Endodermal cell (in vitro differentiated cells): ENCODE measurements around the gene OR5A2. TPM values are rescaled to one million over a fixed set of nuclear protein-coding genes. Genes with fewer than 3 reads are reported as not detected.

Experiments used
- DNase-seq: peaks from one replicate; pipeline ENCODE4 v3.0.0-alpha.2; 2017
- H3K27ac ChIP-seq: 2 replicates; pipeline ENCODE4 v1.5.1; 2013; ENCODE audit warnings: mild to moderate bottlenecking, low read depth, low read length, moderate library complexity
- H3K27me3 ChIP-seq: 2 replicates; pipeline ENCODE4 v1.6.1; 2013; ENCODE audit warnings: mild to moderate bottlenecking, low read length, moderate library complexity; ENCODE audit not compliant: insufficient read depth, control insufficient read depth, poor library complexity, severe bottlenecking
- H3K36me3 ChIP-seq: 2 replicates; pipeline ENCODE4 v1.7.0; 2013; ENCODE audit warnings: mild to moderate bottlenecking, low read length, moderate library complexity; ENCODE audit not compliant: control insufficient read depth, insufficient read depth
- H3K4me1 ChIP-seq: one replicate; pipeline ENCODE4 v1.7.0; 2013; ENCODE audit warnings: low read length; ENCODE audit not compliant: control insufficient read depth, insufficient read depth
- H3K4me3 ChIP-seq: 2 replicates; pipeline ENCODE4 v1.5.1; 2013; ENCODE audit warnings: mild to moderate bottlenecking, low read length, moderate library complexity
- H3K9ac ChIP-seq: 2 replicates; pipeline ENCODE4 v1.6.1; 2013; ENCODE audit warnings: mild to moderate bottlenecking, low read length, moderate library complexity; ENCODE audit not compliant: poor library complexity, severe bottlenecking; ENCODE audit errors: extremely low read depth
- H3K9me3 ChIP-seq: 2 replicates; pipeline ENCODE4 v1.6.1; 2013; ENCODE audit warnings: mild to moderate bottlenecking, low read length, moderate library complexity; ENCODE audit not compliant: control insufficient read depth
- H3K27ac Mint-ChIP-seq: 2 replicates; pipeline ENCODE4 v1.8.0; 2020; ENCODE audit warnings: mixed read lengths
- H3K27me3 Mint-ChIP-seq: 2 replicates; pipeline ENCODE4 v1.8.0; 2021; ENCODE audit warnings: mild to moderate bottlenecking, mixed read lengths; ENCODE audit not compliant: insufficient read depth
- H3K36me3 Mint-ChIP-seq: 2 replicates; pipeline ENCODE4 v1.8.0; 2020; ENCODE audit warnings: low read depth, mixed read lengths
- H3K4me1 Mint-ChIP-seq: 2 replicates; pipeline ENCODE4 v1.8.0; 2020; ENCODE audit warnings: mixed read lengths
- H3K4me3 Mint-ChIP-seq: 2 replicates; pipeline ENCODE4 v1.8.0; 2020; ENCODE audit warnings: mild to moderate bottlenecking, moderate library complexity, mixed read lengths
- H3K9me3 Mint-ChIP-seq: 2 replicates; pipeline ENCODE4 v1.8.0; 2020; ENCODE audit warnings: mild to moderate bottlenecking, mixed read lengths
- WGBS, 2 experiments: methylation state at CpG; one replicate each; pipeline versions ENCODE4 v1.1.5 to v1.1.7; 2013; ENCODE audit warnings: missing lambda C conversion rate in 2 of 2, mixed read lengths in 1 of 2; ENCODE audit not compliant: insufficient coverage in 1 of 2, insufficient read length in 1 of 2; 5-methylcytosine and 5-hydroxymethylcytosine counted together
- total RNA-seq, 2 donors: library from RNA; stranded (reverse); fragmentation: NEBNext Ultra II Directional in 1 of 2; extraction: Animal tissue kit (Norgen Biotek cat#: 25700) in 1 of 2; gene quantifications; 2 replicates in 1 of 2; 3 replicates in 1 of 2; pipeline ENCODE4 v1.2.1, GENCODE V29; 2021
- TF ChIP-seq, protein P1 (sequence below): fragments of 200-600 bp; sonication (generic); conservative IDR thresholded peaks from 2 replicates; pipeline ENCODE4 v1.5.0; 2021; ENCODE audit warnings: antibody characterized with exemption, mild to moderate bottlenecking

The OR5A2 gene
- total RNA-seq, 2 donors from 2014 or later, result not detected

GRCh38 chr11:59423835-59424234, 2.4 kb downstream of the OR5A2 start:
- Histone ChIP-seq H3K9ac (no peak overlapping the region), H3K4me3 (no peak overlapping the region), H3K36me3 (no peaks in the 10 kb centered on the region), H3K9me3 (no peaks in the 10 kb centered on the region), H3K27ac (no peak overlapping the region), H3K27me3 (no peaks in the 10 kb centered on the region), H3K4me1 (peaks cover 8% of the 10 kb centered on the region)
- Mint-ChIP-seq H3K27ac (no peak overlapping the region), H3K27me3 (no peaks in the 10 kb centered on the region), H3K4me1 (peaks cover 47% of the 10 kb centered on the region), H3K4me3 (no peak overlapping the region), H3K9me3 (peaks cover 4% of the 10 kb centered on the region), H3K36me3 (no peaks in the 10 kb centered on the region)
- TF ChIP-seq, protein P1, sequence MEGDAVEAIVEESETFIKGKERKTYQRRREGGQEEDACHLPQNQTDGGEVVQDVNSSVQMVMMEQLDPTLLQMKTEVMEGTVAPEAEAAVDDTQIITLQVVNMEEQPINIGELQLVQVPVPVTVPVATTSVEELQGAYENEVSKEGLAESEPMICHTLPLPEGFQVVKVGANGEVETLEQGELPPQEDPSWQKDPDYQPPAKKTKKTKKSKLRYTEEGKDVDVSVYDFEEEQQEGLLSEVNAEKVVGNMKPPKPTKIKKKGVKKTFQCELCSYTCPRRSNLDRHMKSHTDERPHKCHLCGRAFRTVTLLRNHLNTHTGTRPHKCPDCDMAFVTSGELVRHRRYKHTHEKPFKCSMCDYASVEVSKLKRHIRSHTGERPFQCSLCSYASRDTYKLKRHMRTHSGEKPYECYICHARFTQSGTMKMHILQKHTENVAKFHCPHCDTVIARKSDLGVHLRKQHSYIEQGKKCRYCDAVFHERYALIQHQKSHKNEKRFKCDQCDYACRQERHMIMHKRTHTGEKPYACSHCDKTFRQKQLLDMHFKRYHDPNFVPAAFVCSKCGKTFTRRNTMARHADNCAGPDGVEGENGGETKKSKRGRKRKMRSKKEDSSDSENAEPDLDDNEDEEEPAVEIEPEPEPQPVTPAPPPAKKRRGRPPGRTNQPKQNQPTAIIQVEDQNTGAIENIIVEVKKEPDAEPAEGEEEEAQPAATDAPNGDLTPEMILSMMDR, result no peak
- 93 to 100% methylated on average over 2 of the region's 2 CpGs for WGBS, 2 experiments
- DNase-seq, result no peak

DNA sequence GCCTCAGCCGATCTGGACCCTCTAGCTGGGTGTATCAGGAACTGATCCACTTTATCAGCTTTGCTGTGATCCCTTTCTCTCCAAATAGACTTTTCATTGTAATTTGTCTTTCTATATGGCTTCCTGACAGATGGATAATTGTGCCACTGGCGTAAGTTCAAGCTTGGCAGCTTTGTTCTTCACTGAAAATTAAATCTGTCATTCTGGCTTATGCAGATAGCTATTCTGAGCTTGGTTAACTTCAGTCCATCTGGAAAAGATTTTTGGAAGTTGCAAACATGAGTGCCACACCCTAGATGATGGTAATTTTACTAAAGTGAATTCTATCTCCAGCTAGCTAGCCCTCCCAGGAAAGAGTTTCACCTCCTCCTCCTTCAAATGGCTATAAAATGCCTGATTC, 8.1 kb downstream of the OR5A2 start:
- H3K27me3 ChIP-seq, result no peaks in the 10 kb centered on the region
- H3K4me1 ChIP-seq, result no peaks in the 10 kb centered on the region
- no peak overlapping the region for H3K4me3 Mint-ChIP-seq
- TF ChIP-seq, protein P1, result no peak
- H3K36me3 ChIP-seq, result no peaks in the 10 kb centered on the region
- no peak overlapping the region for H3K27ac Mint-ChIP-seq
- DNase-seq, result no peak
- no peak overlapping the region for H3K27ac ChIP-seq
- H3K27me3 Mint-ChIP-seq, result no peaks in the 10 kb centered on the region
- H3K9ac ChIP-seq, result no peak overlapping the region
- H3K36me3 Mint-ChIP-seq, result no peaks in the 10 kb centered on the region
- peaks cover 9% of the 10 kb centered on the region for H3K9me3 Mint-ChIP-seq
- H3K4me1 Mint-ChIP-seq, result peaks cover 14% of the 10 kb centered on the region
- no peaks in the 10 kb centered on the region for H3K9me3 ChIP-seq
- WGBS, 2 experiments, result 86 to 96% methylated on average over 2 of the region's 2 CpGs
- no peak overlapping the region for H3K4me3 ChIP-seq

- WGBS, 2 experiments, result 86 to 89% methylated on average over 3 to 5 of the region's 5 CpGs
Measured at GRCh38 chr11:59417023-59417422, 9.2 kb downstream of the OR5A2 start.

More at GRCh38 chr11:59417023-59417422, 9.2 kb downstream of the OR5A2 start:
- Mint-ChIP-seq H3K4me1 (peaks cover 14% of the 10 kb centered on the region), H3K36me3 (no peaks in the 10 kb centered on the region), H3K4me3 (no peak overlapping the region), H3K27ac (no peak overlapping the region), H3K27me3 (no peaks in the 10 kb centered on the region), H3K9me3 (peaks cover 18% of the 10 kb centered on the region)
- no peaks in the 10 kb centered on the region for H3K9me3 ChIP-seq
- no peak overlapping the region for H3K9ac ChIP-seq
- DNase-seq, result no peak
- no peak overlapping the region for H3K4me3 ChIP-seq
- no peaks in the 10 kb centered on the region for H3K4me1 ChIP-seq
- H3K36me3 ChIP-seq, result no peaks in the 10 kb centered on the region
- H3K27me3 ChIP-seq, result no peaks in the 10 kb centered on the region
- TF ChIP-seq, protein P1, result no peak
- no peak overlapping the region for H3K27ac ChIP-seq
